ENCODE results near the gene MET. TPM values are rescaled to one million over a fixed set of nuclear protein-coding genes. Genes with fewer than 3 reads are reported as not detected.
"Not testable (repeated sequence)": the region's sequence is repeated elsewhere in the genome, so short reads cannot be mapped to it uniquely, and the experiment has no call there.

Gene MET
- total RNA-seq, 1 experiment from 2014 or later: 62.1 TPM

- no peak for DNase-seq (ENCODE audit: low read depth)
Observed at GRCh38 chr7:116752305-116753074, 80.5 kb downstream of the MET start.

- no peak for DNase-seq (ENCODE audit: low read depth)
Observed at GRCh38 chr7:116753130-116753529, 81.1 kb downstream of the MET start.

GRCh38 chr7:116754186-116754585, 82.2 kb downstream of the MET start:
- no peak for DNase-seq (ENCODE audit: low read depth)

DNA sequence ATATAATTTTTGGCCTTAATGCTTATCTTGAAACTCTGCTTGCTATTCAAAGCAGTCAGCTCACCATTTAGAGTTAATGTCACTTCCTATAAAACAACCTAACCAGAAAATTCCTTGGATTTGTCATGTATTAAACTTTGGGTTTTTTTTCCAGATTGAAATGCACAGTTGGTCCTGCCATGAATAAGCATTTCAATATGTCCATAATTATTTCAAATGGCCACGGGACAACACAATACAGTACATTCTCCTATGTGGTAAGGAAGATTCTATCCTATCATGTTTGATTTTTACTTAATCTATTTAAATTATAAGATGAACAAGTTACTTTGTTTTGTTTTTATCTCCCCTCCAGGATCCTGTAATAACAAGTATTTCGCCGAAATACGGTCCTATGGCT, 85.3 kb downstream of the MET start:
- no peak for DNase-seq (ENCODE audit: low read depth)

GRCh38 chr7:116759642-116760041, 87.6 kb downstream of the MET start:
- not testable (repeated sequence) for DNase-seq (ENCODE audit: low read depth)

GRCh38 chr7:116762971-116763370, 91.0 kb downstream of the MET start:
- DNase-seq (ENCODE audit: low read depth): no peak

GRCh38 chr7:116763647-116764046, 91.7 kb downstream of the MET start:
- DNase-seq (ENCODE audit: low read depth): no peak

GRCh38 chr7:116766881-116767280, 94.9 kb downstream of the MET start:
- no peak for DNase-seq (ENCODE audit: low read depth)

DNA sequence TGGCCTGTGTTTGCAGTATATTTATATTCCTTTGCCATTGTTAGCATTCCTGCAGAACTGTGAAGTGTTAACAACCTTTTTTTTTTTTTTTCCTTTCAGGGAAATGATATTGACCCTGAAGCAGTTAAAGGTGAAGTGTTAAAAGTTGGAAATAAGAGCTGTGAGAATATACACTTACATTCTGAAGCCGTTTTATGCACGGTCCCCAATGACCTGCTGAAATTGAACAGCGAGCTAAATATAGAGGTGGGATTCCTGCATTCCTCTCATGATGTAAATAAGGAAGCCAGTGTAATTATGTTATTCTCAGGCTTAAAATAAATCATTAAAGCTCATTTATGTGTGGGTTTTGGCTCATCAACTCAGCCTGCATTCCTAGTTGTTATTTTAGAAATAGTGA, 97.5 kb downstream of the MET start:
- DNase-seq (ENCODE audit: low read depth): no peak

GRCh38 chr7:116770941-116771340, 98.9 kb downstream of the MET start:
- no peak for DNase-seq (ENCODE audit: low read depth)

DNA sequence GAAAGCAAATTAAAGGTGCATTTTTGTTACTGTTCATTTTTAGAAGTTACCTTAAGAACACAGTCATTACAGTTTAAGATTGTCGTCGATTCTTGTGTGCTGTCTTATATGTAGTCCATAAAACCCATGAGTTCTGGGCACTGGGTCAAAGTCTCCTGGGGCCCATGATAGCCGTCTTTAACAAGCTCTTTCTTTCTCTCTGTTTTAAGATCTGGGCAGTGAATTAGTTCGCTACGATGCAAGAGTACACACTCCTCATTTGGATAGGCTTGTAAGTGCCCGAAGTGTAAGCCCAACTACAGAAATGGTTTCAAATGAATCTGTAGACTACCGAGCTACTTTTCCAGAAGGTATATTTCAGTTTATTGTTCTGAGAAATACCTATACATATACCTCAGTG, 99.6 kb downstream of the MET start:
- no peak for DNase-seq (ENCODE audit: low read depth)

DNA sequence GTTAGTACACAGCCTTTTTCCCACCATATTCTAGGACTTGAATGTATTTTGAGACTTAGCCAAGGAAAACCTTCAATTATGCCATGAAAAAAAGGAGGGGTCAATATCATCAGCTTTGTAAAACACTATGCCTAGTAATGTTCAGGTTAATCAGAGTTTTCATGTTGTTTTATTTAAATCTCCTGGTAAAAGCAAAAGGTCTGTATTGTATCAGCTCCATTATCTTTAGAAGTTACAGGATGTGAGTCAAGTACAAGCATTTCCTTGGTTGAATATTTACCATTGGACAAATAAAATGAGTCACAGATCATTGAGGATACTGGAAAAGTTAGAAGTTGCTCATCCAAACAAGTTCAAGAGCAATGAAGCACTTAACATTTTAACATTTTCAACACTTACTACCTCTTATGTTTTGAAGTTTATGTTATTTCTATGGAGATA, 100.4 kb downstream of the MET start:
- peak; percentile 77 for DNase-seq (ENCODE audit: low read depth)

DNA sequence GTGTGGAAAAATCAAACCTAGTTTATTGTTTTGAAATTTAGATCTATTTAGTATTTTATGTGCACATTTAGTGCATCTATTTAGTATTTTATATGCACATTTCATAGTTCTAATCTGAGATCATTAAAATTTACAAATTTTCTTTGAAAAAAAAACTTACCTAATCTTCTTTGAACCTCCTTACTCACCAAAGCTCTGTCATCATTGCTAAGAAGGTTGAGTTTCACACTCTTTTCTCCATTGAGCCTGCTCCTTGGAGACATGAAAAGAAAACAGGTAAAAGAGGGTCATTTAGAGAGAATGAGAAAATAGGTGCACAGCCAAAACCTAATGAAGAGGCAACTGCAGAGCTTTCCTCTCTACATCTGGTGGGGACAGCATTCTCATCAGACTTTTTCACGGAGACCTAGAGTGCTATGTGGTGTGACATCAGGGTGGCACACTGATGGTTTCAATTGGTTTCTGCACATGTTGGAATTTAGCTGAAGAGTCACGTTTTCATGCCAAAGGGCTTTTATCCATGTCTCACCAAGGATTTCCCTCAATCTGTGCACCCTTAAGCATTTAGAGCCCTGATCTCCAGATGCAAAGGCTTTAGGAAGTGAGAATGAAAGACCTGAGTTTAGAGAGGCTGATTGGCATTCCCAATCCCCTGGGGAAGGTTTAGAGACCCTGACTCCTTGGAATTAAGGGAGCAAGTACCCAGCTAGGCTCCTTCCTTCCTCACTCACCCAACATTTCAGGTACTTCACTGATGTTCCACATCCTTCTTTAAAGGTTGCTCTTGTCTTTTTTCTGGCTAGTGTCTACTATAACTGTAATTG, 101.1 kb downstream of the MET start:
- DNase-seq (ENCODE audit: low read depth): peak; percentile 9

DNA sequence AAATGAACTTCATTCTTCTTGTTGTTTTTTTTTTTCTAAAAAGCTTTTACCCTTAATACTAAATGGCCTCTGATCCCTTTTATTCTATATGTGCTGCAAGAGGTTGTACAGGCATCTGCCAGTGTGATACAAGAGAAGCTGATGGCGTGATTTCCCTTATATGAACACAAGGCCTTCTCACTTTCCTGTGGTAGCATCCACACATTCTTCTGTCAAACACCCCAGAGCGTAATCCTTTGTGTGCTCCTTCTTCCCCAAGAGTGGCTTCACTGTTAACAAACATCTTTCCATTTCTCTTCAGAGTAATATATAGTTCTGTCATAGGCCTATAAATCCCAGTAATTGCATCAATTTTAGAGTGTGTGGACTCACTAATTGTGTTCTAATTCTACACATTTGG, 104.0 kb downstream of the MET start:
- no peak for DNase-seq (ENCODE audit: low read depth)

GRCh38 chr7:116776610-116777289, 104.8 kb downstream of the MET start:
- peak; percentile 84 for DNase-seq (ENCODE audit: low read depth)

DNA sequence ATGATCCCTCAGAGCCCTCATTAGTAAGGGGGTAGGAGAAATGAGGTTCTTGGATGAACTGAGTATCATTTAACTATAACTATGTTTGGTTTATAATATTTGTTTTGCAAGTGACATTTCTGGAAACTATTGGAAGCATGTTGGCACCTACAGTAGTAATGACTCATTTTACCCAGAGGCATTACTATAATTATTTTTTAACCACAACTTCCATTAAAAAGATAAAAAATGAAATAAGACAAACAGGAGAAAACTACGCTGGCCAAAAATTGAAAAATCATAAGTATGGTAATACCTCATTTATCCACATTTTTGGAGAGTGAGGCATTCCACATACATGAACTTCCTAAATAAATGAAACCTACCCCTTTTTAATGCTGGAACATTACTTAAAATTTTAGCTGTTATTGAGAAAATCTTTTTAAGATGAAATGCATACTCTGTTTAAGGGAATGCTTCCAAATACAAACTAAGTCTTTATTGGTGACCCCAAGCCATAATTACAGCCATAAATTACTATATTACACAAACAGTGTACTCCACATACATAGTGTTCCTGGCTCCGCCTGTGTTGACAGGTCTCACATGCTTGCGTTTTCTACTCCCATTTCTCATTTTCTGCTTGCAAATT, 105.8 kb downstream of the MET start:
- DNase-seq (ENCODE audit: low read depth): peak; percentile 43

DNA sequence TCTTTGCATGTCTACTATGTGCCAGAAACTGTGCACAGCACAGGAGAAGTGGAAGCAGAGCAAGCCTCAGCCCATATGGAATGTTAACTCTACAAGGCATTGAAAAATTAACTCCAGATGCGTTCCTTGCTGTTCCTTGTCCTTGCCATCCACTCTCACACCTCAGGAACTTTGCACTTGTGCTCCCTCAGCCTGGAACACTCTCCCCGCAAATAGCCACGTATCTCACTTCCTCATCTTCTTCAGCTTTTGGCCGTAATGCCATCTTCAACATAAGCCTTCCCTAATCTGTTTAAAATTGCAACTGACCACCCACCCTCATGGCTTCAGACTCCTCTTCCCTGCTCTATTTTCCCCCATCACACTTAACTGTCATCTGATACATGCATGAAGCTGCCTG, 107.2 kb downstream of the MET start:
- no peak for DNase-seq (ENCODE audit: low read depth)

DNA sequence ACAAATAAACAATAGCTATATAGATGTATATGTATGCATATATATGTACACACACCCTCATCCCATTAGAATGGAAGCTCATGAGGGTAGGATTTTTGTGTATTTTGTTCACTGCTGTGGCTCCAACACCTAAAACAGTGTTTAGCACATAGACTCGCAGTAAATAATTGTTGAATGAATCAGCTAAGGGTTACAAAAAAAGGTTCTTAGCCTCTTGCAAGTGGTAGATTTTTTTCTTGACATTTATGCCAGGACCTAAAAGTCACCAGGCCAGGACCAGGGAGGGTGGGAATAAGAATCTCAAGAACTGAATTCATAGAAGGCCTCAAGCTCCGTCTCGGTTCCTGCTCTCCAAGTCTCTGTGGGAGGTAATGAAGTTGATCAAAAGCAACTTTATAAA, 107.9 kb downstream of the MET start:
- no peak for DNase-seq (ENCODE audit: low read depth)

- DNase-seq (ENCODE audit: low read depth): no peak
Observed at GRCh38 chr7:116780521-116780920, 108.5 kb downstream of the MET start.

DNA sequence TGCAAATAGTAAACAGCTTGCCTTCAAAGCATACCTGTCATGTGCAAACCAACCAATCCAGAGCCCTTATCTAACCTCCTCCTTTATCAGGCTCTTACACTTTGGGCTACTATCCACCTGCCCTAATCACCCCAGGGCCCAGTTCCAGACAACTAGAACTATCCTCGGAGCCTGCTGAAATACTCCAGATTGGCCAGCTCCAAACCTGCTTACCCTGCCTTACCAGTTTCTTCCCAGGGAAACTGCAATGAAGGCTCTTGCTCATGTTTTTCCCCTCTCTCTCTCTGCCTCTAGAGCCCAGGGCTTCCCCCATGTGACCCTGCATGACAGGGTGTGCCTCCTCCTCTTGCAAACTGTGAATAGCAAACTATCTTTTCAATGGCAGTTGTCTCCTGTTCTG, 109.0 kb downstream of the MET start:
- DNase-seq (ENCODE audit: low read depth): no peak

DNA sequence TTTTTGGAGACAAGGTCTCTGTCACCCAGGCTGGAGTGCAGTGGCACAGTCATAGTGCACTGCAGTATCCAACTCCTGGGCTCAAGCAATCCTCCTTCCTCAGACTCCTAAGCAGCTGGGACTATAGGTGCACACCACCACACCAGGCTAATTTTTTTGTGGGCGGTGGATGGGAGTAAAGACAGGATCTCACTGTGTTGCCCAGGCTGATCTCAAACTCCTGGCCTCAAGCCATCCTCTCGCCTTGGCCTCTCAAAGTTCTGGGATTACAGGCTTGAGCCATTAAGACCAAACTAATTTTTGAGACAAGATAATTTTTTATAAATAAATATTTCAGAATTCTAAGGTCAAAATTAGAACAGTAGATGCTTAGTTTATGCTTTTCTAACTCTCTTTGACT, 109.6 kb downstream of the MET start:
- DNase-seq (ENCODE audit: low read depth): no peak

DNA sequence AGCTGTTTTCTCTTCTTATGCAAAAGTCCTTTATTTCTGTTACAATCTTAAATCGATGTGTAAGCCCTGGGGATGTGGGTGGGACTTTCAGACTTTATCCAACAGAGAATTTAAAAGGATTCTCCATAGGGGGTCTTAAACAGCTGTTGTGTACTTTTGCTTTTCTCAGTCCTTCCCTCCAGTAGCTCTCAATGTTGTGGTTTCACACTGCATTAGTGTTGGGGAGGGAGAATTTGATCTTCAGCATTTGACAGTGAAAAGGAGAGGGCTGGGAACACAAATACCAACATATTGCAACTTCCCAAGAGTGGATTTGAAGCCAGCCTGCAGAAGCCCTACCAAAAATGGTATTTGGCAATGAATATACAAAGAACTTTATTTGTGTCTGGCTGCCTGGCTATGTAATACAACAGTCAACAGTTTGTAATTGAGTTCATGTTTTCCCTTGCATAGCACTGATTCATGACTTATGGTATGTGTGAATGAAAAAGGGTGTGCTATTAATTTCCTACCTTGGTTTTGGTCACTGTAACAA, 110.2 kb downstream of the MET start:
- DNase-seq (ENCODE audit: low read depth): peak; percentile 87

Data from RPMI7951 (cell line).